Astrocyte (in vitro differentiated cells and primary cell): ENCODE measurements around the gene COLEC11. TPM values are rescaled to one million over a fixed set of nuclear protein-coding genes. Genes with fewer than 3 reads are reported as not detected.
A peak's percentile ranks its signal among the peaks of the same experiment; 100 is the strongest.

Source experiments
- DNase-seq: peaks from one replicate; pipeline ENCODE4 v3.0.0-alpha.2; 2010; ENCODE audit warnings: low read depth
- FAIRE-seq: peaks from 2 replicates; lab custom pipeline; 2011; peaks lifted over from hg19 to GRCh38; lab: Jason Lieb, UNC
- H2AFZ ChIP-seq: 2 replicates; pipeline ENCODE4 v1.6.0; 2012; ENCODE audit warnings: low read depth, low read length, inconsistent platforms
- H3K27ac ChIP-seq: 2 replicates; pipeline ENCODE4 v1.5.1; 2011; ENCODE audit warnings: low read depth, low read length, inconsistent platforms
- H3K27me3 ChIP-seq: 2 replicates; pipeline ENCODE4 v1.6.0; 2011; ENCODE audit warnings: low read length, inconsistent platforms; ENCODE audit not compliant: insufficient read depth
- H3K36me3 ChIP-seq: 2 replicates; pipeline ENCODE4 v1.5.1; 2011; ENCODE audit warnings: low read length, inconsistent platforms; ENCODE audit not compliant: insufficient read depth
- H3K4me1 ChIP-seq: 2 replicates; pipeline ENCODE4 v1.5.1; 2011; ENCODE audit warnings: low read length, inconsistent platforms; ENCODE audit not compliant: insufficient read depth
- H3K4me2 ChIP-seq: 2 replicates; pipeline ENCODE4 v1.6.0; 2012; ENCODE audit warnings: low read length, inconsistent platforms
- H3K4me3 ChIP-seq: 2 replicates; pipeline ENCODE4 v1.5.1; 2011; ENCODE audit warnings: low read depth, mild to moderate bottlenecking, low read length, inconsistent platforms; ENCODE audit not compliant: insufficient read depth
- H3K79me2 ChIP-seq: 2 replicates; pipeline ENCODE4 v1.6.0; 2012; ENCODE audit warnings: mild to moderate bottlenecking, low read length, inconsistent platforms; ENCODE audit not compliant: insufficient read depth
- H3K9ac ChIP-seq: 2 replicates; pipeline ENCODE4 v1.6.0; 2012; ENCODE audit warnings: mild to moderate bottlenecking, low read length, inconsistent platforms
- H3K9me3 ChIP-seq: 2 replicates; pipeline ENCODE4 v1.5.1; 2012; ENCODE audit warnings: low read depth, mild to moderate bottlenecking, low read length, inconsistent platforms; ENCODE audit not compliant: insufficient read depth
- H4K20me1 ChIP-seq: 2 replicates; pipeline ENCODE4 v1.6.0; 2012; ENCODE audit warnings: low read length, inconsistent platforms; ENCODE audit not compliant: insufficient read depth
- H3K27ac Mint-ChIP-seq: one replicate; pipeline ENCODE4 v1.8.0; 2021; ENCODE audit warnings: mild to moderate bottlenecking, mixed read lengths; ENCODE audit not compliant: unreplicated experiment
- H3K27me3 Mint-ChIP-seq: one replicate; pipeline ENCODE4 v1.8.0; 2021; ENCODE audit warnings: low read depth, mixed read lengths; ENCODE audit not compliant: unreplicated experiment
- H3K36me3 Mint-ChIP-seq: one replicate; pipeline ENCODE4 v1.8.0; 2021; ENCODE audit warnings: low read depth, mixed read lengths; ENCODE audit not compliant: unreplicated experiment
- H3K4me1 Mint-ChIP-seq: one replicate; pipeline ENCODE4 v1.8.0; 2021; ENCODE audit warnings: low read depth, mixed read lengths; ENCODE audit not compliant: unreplicated experiment
- H3K4me3 Mint-ChIP-seq: one replicate; pipeline ENCODE4 v1.8.0; 2021; ENCODE audit warnings: mild to moderate bottlenecking, moderate library complexity, mixed read lengths; ENCODE audit not compliant: unreplicated experiment
- H3K9me3 Mint-ChIP-seq: one replicate; pipeline ENCODE4 v1.8.0; 2021; ENCODE audit warnings: mild to moderate bottlenecking, mixed read lengths; ENCODE audit not compliant: unreplicated experiment
- CTCF ChIP-seq: IDR thresholded peaks from 2 replicates; pipeline ENCODE4 v1.5.1; 2011; ENCODE audit warnings: low read depth, mild to moderate bottlenecking, inconsistent platforms, low read length, moderate library complexity; ENCODE audit not compliant: insufficient read depth
- EZH2 ChIP-seq: IDR thresholded peaks from 2 replicates; pipeline ENCODE4 v1.6.1; 2012; ENCODE audit warnings: mild to moderate bottlenecking, low read length, inconsistent platforms; ENCODE audit not compliant: insufficient read depth
- total RNA-seq: library from RNA; stranded (reverse); gene quantifications from 2 replicates; pipeline ENCODE4 v1.2.1, GENCODE V29; 2021

Gene COLEC11
- total RNA-seq, 1 donor from 2014 or later, result not detected

- no peaks in the 10 kb centered on the region for H3K9me3 ChIP-seq
- TF ChIP-seq CTCF, result no peak
- no peak for TF ChIP-seq EZH2
- Mint-ChIP-seq H3K27me3 (peaks cover 29% of the 10 kb centered on the region), H3K4me3 (no peak overlapping the region), H3K36me3 (no peaks in the 10 kb centered on the region), H3K4me1 (no peaks in the 10 kb centered on the region), H3K9me3 (no peaks in the 10 kb centered on the region), H3K27ac (no peak overlapping the region)
- DNase-seq (no peak), FAIRE-seq (no peak)
- no peaks in the 10 kb centered on the region for H3K79me2 ChIP-seq
- no peak overlapping the region for H3K9ac ChIP-seq
- H4K20me1 ChIP-seq, result no peaks in the 10 kb centered on the region
- H3K4me1 ChIP-seq, result no peaks in the 10 kb centered on the region
- H3K27me3 ChIP-seq, result no peaks in the 10 kb centered on the region
- H3K4me3 ChIP-seq, result no peak overlapping the region
- no peaks in the 10 kb centered on the region for H3K36me3 ChIP-seq
- no peak overlapping the region for H3K4me2 ChIP-seq
- no peak overlapping the region for H2AFZ ChIP-seq
- H3K27ac ChIP-seq, result no peak overlapping the region
Observed at GRCh38 chr2:3641841-3642421, 47.0 kb downstream of the COLEC11 start.

- Histone ChIP-seq H2AFZ (no peak overlapping the region), H3K36me3 (no peaks in the 10 kb centered on the region), H3K27me3 (no peaks in the 10 kb centered on the region), H3K9ac (no peak overlapping the region), H3K4me2 (no peak overlapping the region), H3K79me2 (no peaks in the 10 kb centered on the region), H3K4me1 (no peaks in the 10 kb centered on the region), H3K9me3 (no peaks in the 10 kb centered on the region), H3K27ac (no peak overlapping the region), H3K4me3 (no peak overlapping the region), H4K20me1 (no peaks in the 10 kb centered on the region)
- H3K27me3 Mint-ChIP-seq, result peaks cover 28% of the 10 kb centered on the region
- H3K4me1 Mint-ChIP-seq, result no peaks in the 10 kb centered on the region
- H3K27ac Mint-ChIP-seq, result peak overlapping the region; percentile 47
- DNase-seq (no peak), FAIRE-seq (no peak)
- no peak for TF ChIP-seq EZH2
- TF ChIP-seq CTCF, result no peak
- no peaks in the 10 kb centered on the region for H3K36me3 Mint-ChIP-seq
- H3K9me3 Mint-ChIP-seq, result no peaks in the 10 kb centered on the region
- no peak overlapping the region for H3K4me3 Mint-ChIP-seq
Observed at GRCh38 chr2:3642521-3643215, 47.8 kb downstream of the COLEC11 start.
